NCI-H510A treated with DMSO at 0.1 percent for 48 hours (cell line): Measurements from ENCODE around the gene TGFA.

Experiments used
- DNase-seq: peaks from one replicate; lab custom pipeline; 2025; lab: John Stamatoyannopoulos, UW

Gene TGFA

GRCh38 chr2:70417011-70417410 is 136.6 kb downstream of the TGFA start:
- DNase-seq, result no peak

GRCh38 chr2:70412294-70413070 is 141.1 kb downstream of the TGFA start:
- no peak for DNase-seq

- no peak for DNase-seq
These were observed 142.0 kb downstream of the TGFA start for GRCh38 chr2:70411483-70412125.

- DNase-seq, result peak; percentile 66
These were observed 150.2 kb downstream of the TGFA start for GRCh38 chr2:70403267-70404053.

GRCh38 chr2:70400539-70400938 is 153.1 kb downstream of the TGFA start:
- DNase-seq, result no peak

- DNase-seq, result no peak
These were observed 154.6 kb downstream of the TGFA start for GRCh38 chr2:70399046-70399445.
